Measurements from ENCODE around the gene OGFOD2. TPM values are rescaled to one million over a fixed set of nuclear protein-coding genes. Genes with fewer than 3 reads are reported as not detected.

OGFOD2 gene
- total RNA-seq, 4 donors from 2014 or later: 13.3 to 133 (median 16.8) TPM

DNA sequence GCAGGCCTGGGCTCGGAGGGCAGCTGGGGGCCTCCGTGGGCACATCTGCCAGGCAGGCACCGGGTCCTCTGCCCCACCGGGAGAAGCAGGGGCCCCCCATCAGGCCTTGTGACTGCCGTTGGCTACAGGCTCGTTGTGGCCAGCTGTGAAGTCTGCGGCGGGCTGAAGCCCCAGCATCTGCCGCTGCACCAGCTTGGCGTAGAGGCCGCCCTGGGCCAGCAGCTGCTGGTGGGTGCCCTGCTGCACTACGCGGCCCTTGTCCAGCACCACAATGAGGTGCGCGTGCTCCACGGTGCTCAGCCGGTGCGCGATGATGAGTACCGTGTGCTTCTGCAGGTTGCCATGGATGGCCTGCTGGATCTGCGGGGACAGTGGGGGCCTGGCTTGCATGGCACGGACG lies 45.2 kb upstream of the OGFOD2 start:
- DNase-seq: no peak
- H3K27ac ChIP-seq: no peak overlapping the region
- H3K4me3 ChIP-seq: no peak overlapping the region
- no peaks in the 10 kb centered on the region for H3K27me3 ChIP-seq
- TF ChIP-seq, protein P1, sequence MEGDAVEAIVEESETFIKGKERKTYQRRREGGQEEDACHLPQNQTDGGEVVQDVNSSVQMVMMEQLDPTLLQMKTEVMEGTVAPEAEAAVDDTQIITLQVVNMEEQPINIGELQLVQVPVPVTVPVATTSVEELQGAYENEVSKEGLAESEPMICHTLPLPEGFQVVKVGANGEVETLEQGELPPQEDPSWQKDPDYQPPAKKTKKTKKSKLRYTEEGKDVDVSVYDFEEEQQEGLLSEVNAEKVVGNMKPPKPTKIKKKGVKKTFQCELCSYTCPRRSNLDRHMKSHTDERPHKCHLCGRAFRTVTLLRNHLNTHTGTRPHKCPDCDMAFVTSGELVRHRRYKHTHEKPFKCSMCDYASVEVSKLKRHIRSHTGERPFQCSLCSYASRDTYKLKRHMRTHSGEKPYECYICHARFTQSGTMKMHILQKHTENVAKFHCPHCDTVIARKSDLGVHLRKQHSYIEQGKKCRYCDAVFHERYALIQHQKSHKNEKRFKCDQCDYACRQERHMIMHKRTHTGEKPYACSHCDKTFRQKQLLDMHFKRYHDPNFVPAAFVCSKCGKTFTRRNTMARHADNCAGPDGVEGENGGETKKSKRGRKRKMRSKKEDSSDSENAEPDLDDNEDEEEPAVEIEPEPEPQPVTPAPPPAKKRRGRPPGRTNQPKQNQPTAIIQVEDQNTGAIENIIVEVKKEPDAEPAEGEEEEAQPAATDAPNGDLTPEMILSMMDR (IDR thresholded peaks at IDR 0.05): no peak
- no peak for TF ChIP-seq POLR2A (IDR thresholded peaks at IDR 0.05)
- H3K36me3 ChIP-seq: no peaks in the 10 kb centered on the region
- intact Hi-C loops (cut with DNase I; ENCODE audit: low total_unique reads): no loop called here
- no peaks in the 10 kb centered on the region for H3K9me3 ChIP-seq
- H3K4me1 ChIP-seq: no peaks in the 10 kb centered on the region

GRCh38 chr12:122932207-122932606 lies 42.8 kb upstream of the OGFOD2 start:
- no peak overlapping the region for H3K4me3 ChIP-seq
- no peak for DNase-seq
- H3K27ac ChIP-seq: no peak overlapping the region
- TF ChIP-seq, protein P1 (IDR thresholded peaks at IDR 0.05): no peak
- no peak for TF ChIP-seq POLR2A (IDR thresholded peaks at IDR 0.05)
- intact Hi-C loops (cut with DNase I; ENCODE audit: low total_unique reads): no loop called here
- no peaks in the 10 kb centered on the region for H3K9me3 ChIP-seq
- no peaks in the 10 kb centered on the region for H3K4me1 ChIP-seq
- no peaks in the 10 kb centered on the region for H3K36me3 ChIP-seq
- H3K27me3 ChIP-seq: no peaks in the 10 kb centered on the region

DNA sequence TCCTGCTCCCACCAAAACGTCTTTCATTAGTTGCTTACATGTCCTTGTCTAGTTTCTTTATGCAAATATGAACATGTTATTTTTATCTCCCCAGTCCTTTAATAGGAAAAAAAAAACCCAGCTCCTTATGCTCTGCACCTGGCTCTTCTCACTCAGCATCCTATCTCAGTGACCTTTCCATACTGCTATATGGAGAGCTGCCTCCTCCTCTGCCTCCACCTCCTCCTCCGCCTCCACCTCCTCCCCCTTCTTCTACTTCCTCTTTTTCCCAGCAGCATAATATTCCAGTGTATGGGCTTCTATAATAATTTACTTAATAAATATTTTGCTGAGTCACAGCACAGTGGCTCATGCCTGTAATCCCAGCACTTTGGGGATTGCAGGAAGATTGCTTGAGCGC lies 40.3 kb upstream of the OGFOD2 start:
- H3K4me1 ChIP-seq: no peaks in the 10 kb centered on the region
- no peak for TF ChIP-seq POLR2A (IDR thresholded peaks at IDR 0.05)
- TF ChIP-seq, protein P1 (IDR thresholded peaks at IDR 0.05): no peak
- H3K27me3 ChIP-seq: no peaks in the 10 kb centered on the region
- intact Hi-C loops (cut with DNase I; ENCODE audit: low total_unique reads): no loop called here
- no peak overlapping the region for H3K27ac ChIP-seq
- no peaks in the 10 kb centered on the region for H3K36me3 ChIP-seq
- H3K9me3 ChIP-seq: no peaks in the 10 kb centered on the region
- DNase-seq: no peak
- no peak overlapping the region for H3K4me3 ChIP-seq

DNA sequence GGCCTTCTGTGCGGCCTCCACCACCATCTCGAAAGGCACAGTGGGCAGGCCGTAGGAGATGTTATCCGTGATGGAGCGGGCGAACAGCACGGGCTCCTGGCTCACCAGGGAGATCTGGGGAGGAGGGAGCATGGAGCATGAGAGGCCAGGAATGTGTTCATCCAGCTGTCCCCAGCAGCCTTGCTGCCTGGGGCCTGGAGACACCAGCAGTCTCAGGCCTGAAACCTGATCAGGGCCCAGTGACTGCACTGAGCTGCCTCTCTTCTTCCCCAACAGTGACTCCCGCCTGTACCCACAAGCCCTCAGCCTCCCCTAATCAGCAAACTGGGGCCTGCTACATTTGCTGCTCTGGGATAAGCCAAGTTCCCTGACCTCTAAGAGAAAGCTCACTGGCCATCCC lies 39.7 kb upstream of the OGFOD2 start:
- no peaks in the 10 kb centered on the region for H3K9me3 ChIP-seq
- no peaks in the 10 kb centered on the region for H3K27me3 ChIP-seq
- H3K36me3 ChIP-seq: no peaks in the 10 kb centered on the region
- no peak for DNase-seq
- TF ChIP-seq, protein P1 (IDR thresholded peaks at IDR 0.05): no peak
- TF ChIP-seq POLR2A (IDR thresholded peaks at IDR 0.05): no peak
- no peak overlapping the region for H3K27ac ChIP-seq
- no peaks in the 10 kb centered on the region for H3K4me1 ChIP-seq
- intact Hi-C loops (cut with DNase I; ENCODE audit: low total_unique reads): no loop called here
- no peak overlapping the region for H3K4me3 ChIP-seq

GRCh38 chr12:122937622-122938091 lies 37.4 kb upstream of the OGFOD2 start:
- H3K4me3 ChIP-seq: no peak overlapping the region
- no peaks in the 10 kb centered on the region for H3K27me3 ChIP-seq
- H3K4me1 ChIP-seq: no peaks in the 10 kb centered on the region
- no peak for TF ChIP-seq POLR2A (IDR thresholded peaks at IDR 0.05)
- TF ChIP-seq, protein P1 (IDR thresholded peaks at IDR 0.05): no peak
- no peaks in the 10 kb centered on the region for H3K36me3 ChIP-seq
- intact Hi-C loops (cut with DNase I; ENCODE audit: low total_unique reads): no loop called here
- no peaks in the 10 kb centered on the region for H3K9me3 ChIP-seq
- no peak overlapping the region for H3K27ac ChIP-seq
- DNase-seq: no peak
